Measurements from ENCODE around the gene GALNT10. TPM values are rescaled to one million over a fixed set of nuclear protein-coding genes. Genes with fewer than 3 reads are reported as not detected.

The GALNT10 gene
- total and polyA plus RNA-seq, 9 of the 15 experiments (the other 6 are each of a cell fraction or from before 2014, with no cell fraction given) = 4.6 to 37.1 (median 13.3) TPM

DNA sequence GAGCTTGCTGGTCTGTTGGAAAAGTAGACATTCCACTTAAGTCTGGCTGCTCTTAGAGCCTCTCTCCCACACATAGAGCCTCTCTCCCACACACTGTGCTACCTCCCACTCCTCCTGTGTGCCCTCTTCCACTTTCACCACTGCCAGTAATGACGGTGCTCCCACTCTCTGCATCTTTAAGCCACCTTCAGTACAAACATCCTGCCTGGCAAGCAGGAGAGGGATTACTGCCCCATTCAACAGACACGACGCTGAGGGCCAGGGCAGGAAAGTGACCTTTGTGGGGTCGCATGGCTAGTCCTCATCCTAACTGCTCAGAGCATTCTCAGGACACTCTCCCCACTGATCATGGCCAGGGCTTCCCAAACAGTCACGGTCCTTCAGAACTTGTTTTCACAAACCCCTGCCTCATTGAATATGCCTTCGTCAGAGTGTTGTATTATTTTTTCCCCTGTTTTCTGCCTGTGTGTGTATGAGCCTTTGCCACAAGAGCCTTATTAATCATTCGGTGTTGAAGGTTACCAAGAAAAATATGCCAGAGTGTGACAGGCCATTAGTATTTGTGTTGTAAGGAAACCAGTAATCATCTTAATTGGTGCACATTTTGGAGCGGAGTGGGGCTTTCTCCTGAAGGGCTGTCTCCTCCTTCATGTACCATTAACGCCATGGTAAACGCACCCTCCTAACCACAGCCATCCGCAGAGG lies 168.1 kb downstream of the GALNT10 start:
- Histone ChIP-seq H3K79me2 (ENCODE audit: control insufficient read depth, insufficient read depth, low read length) (no peaks in the 10 kb centered on the region), H3K36me3 (ENCODE audit: control insufficient read depth, insufficient read depth, low read length) (no peaks in the 10 kb centered on the region), H4K20me1 (replicated peaks; ENCODE audit: control insufficient read depth, insufficient read depth, low read length) (no peaks in the 10 kb centered on the region; the same call in 1 of the 2 replicates), H2AFZ (ENCODE audit: low read depth, low read length) (no peak overlapping the region), H3K27me3 (ENCODE audit: control insufficient read depth in 2 of 2, insufficient read depth in 2 of 2, low read length in 2 of 2) (no peaks in the 10 kb centered on the region; a peak in 1 of 5 replicates), H3K9me3 (replicated peaks; ENCODE audit: control insufficient read depth, insufficient read depth, low read depth, low read length) (no peaks in the 10 kb centered on the region), H3K27ac (ENCODE audit: extremely low read depth, low read depth, low read length) (no peak overlapping the region; the same call in 2 of the 3 replicates), H3K9ac (ENCODE audit: insufficient read depth in 1 of 2, low read depth in 2 of 2, low read length in 2 of 2) (peak overlapping the region in 1 of 2 experiments; percentile 24; a peak in 1 of 4 replicates), H3K9me1 (ENCODE audit: control insufficient read depth, insufficient read depth, low read length) (peaks cover 3% of the 10 kb centered on the region), H3K4me2 (ENCODE audit: insufficient read depth, low read length) (no peak overlapping the region; the same call in 1 of the 2 replicates), H3K4me1 (replicated peaks in 1 of 2; ENCODE audit: control insufficient read depth in 2 of 2, insufficient read depth in 2 of 2, low read length in 2 of 2) (peaks cover 0 to 24% of the 10 kb centered on the region in 2 experiments; a peak in 3 of 5 replicates), H3K4me3 (no peak overlapping the region)
- BruUV-seq (replicated peaks) = no TSS peak
- ATAC-seq (peak; percentile 32), DNase-seq (ENCODE audit: extremely low read depth in 1 of 4, low spot score in 3 of 4) (no peak), FAIRE-seq (no peak)
- intact Hi-C loops (cut with micrococcal nuclease) (no loop called here), in situ Hi-C loops (cut with MboI) (no loop called here)
- WGBS (ENCODE audit: insufficient coverage, low coverage, missing lambda C conversion rate) = 74% methylated on average over 11 of the region's 11 CpGs
- TF ChIP-seq L3MBTL2 (IDR thresholded peaks at IDR 0.05) = no peak
- TF ChIP-seq HSF4 (CRISPR knock-in tag; IDR thresholded peaks at IDR 0.05; ENCODE audit: borderline replicate concordance) = no peak
- TF ChIP-seq CTBP1 (IDR thresholded peaks at IDR 0.05; ENCODE audit: borderline replicate concordance) = no peak
- TF ChIP-seq, protein P1, sequence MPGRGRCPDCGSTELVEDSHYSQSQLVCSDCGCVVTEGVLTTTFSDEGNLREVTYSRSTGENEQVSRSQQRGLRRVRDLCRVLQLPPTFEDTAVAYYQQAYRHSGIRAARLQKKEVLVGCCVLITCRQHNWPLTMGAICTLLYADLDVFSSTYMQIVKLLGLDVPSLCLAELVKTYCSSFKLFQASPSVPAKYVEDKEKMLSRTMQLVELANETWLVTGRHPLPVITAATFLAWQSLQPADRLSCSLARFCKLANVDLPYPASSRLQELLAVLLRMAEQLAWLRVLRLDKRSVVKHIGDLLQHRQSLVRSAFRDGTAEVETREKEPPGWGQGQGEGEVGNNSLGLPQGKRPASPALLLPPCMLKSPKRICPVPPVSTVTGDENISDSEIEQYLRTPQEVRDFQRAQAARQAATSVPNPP (IDR thresholded peaks at IDR 0.05; ENCODE audit: borderline replicate concordance, insufficient read depth, insufficient read length) = no peak
- TF ChIP-seq ZNF76 (CRISPR knock-in tag; IDR thresholded peaks at IDR 0.05; ENCODE audit: borderline replicate concordance) = no peak
- TF ChIP-seq, protein P2, sequence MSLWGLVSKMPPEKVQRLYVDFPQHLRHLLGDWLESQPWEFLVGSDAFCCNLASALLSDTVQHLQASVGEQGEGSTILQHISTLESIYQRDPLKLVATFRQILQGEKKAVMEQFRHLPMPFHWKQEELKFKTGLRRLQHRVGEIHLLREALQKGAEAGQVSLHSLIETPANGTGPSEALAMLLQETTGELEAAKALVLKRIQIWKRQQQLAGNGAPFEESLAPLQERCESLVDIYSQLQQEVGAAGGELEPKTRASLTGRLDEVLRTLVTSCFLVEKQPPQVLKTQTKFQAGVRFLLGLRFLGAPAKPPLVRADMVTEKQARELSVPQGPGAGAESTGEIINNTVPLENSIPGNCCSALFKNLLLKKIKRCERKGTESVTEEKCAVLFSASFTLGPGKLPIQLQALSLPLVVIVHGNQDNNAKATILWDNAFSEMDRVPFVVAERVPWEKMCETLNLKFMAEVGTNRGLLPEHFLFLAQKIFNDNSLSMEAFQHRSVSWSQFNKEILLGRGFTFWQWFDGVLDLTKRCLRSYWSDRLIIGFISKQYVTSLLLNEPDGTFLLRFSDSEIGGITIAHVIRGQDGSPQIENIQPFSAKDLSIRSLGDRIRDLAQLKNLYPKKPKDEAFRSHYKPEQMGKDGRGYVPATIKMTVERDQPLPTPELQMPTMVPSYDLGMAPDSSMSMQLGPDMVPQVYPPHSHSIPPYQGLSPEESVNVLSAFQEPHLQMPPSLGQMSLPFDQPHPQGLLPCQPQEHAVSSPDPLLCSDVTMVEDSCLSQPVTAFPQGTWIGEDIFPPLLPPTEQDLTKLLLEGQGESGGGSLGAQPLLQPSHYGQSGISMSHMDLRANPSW (CRISPR knock-in tag; IDR thresholded peaks at IDR 0.05) = no peak
- TF ChIP-seq GABPB2 (CRISPR knock-in tag; conservative IDR thresholded peaks at IDR 0.05) = no peak
- TF ChIP-seq POLR2G (IDR thresholded peaks at IDR 0.05; ENCODE audit: low read depth, low read length) = no peak
- no peak for TF ChIP-seq DDX20 (tag; IDR thresholded peaks at IDR 0.05; ENCODE audit: low read depth)
- TF ChIP-seq THRAP3 (IDR thresholded peaks at IDR 0.05; ENCODE audit: borderline replicate concordance) = no peak
- no peak for TF ChIP-seq POLR2A (conservative IDR thresholded peaks at IDR 0.05)
- no peak for TF ChIP-seq FOXJ3 (CRISPR knock-in tag; IDR thresholded peaks at IDR 0.05)
- TF ChIP-seq MEF2D (tag; conservative IDR thresholded peaks at IDR 0.05; ENCODE audit: low read depth) = no peak
- TF ChIP-seq, protein P3, sequence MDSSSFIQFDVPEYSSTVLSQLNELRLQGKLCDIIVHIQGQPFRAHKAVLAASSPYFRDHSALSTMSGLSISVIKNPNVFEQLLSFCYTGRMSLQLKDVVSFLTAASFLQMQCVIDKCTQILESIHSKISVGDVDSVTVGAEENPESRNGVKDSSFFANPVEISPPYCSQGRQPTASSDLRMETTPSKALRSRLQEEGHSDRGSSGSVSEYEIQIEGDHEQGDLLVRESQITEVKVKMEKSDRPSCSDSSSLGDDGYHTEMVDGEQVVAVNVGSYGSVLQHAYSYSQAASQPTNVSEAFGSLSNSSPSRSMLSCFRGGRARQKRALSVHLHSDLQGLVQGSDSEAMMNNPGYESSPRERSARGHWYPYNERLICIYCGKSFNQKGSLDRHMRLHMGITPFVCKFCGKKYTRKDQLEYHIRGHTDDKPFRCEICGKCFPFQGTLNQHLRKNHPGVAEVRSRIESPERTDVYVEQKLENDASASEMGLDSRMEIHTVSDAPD (CRISPR knock-in tag; IDR thresholded peaks at IDR 0.05) = no peak
- TF ChIP-seq SNRNP70 (optimal IDR thresholded peaks at IDR 0.05; ENCODE audit: low read depth, low read length) = no peak
- TF ChIP-seq SP2 (IDR thresholded peaks at IDR 0.05; ENCODE audit: extremely low read depth, low read depth, low read length, poor library complexity, severe bottlenecking) = no peak
- no peak for TF ChIP-seq JUND (IDR thresholded peaks at IDR 0.05; ENCODE audit: borderline replicate concordance, low read depth, low read length)
- no peak for TF ChIP-seq JUND (tag; IDR thresholded peaks at IDR 0.05; ENCODE audit: borderline replicate concordance, low read depth, low read length)
- ChIA-PET POLR2A (no interaction called here), CTCF (ENCODE audit: low intra/inter-chr PET ratio) (no interaction called here)

Measured in K562 (cell line).